Coronary artery (tissue), 2 donors: Measurements from ENCODE around the gene METRN.

Source experiments
- DNase-seq: peaks from one replicate; pipeline ENCODE4 v3.0.0-alpha.2; 2017; ENCODE audit warnings: low spot score
- H3K27ac ChIP-seq, 2 donors: fragments of 200-600 bp; sonication (generic); one replicate each; pipeline ENCODE4 v1.5.1; 2016 to 2019
- H3K4me3 ChIP-seq: fragments of 200-600 bp; sonication (generic); 2 replicates; pipeline ENCODE4 v1.5.1; 2016; ENCODE audit warnings: mild to moderate bottlenecking, moderate library complexity
- CTCF ChIP-seq: fragments of 200-600 bp; sonication (generic); IDR thresholded peaks from one replicate; pipeline ENCODE4 v1.5.1; 2019; ENCODE audit warnings: antibody characterized with exemption

The METRN gene

GRCh38 chr16:724188-725040 lies 9.5 kb downstream of the METRN start:
- DNase-seq: no peak
- Histone ChIP-seq H3K4me3 (no peak overlapping the region), H3K27ac (no peak overlapping the region)
- no peak for TF ChIP-seq CTCF

- TF ChIP-seq CTCF: no peak
- no peak for DNase-seq
- H3K27ac ChIP-seq: no peak overlapping the region
- H3K4me3 ChIP-seq: no peak overlapping the region
Observed at GRCh38 chr16:725041-725376, 10.1 kb downstream of the METRN start.

- Histone ChIP-seq H3K4me3 (no peak overlapping the region), H3K27ac (no peak overlapping the region)
- no peak for DNase-seq
- TF ChIP-seq CTCF: no peak
Observed at GRCh38 chr16:725463-726187, 10.7 kb downstream of the METRN start.

- TF ChIP-seq CTCF: no peak
- no peak overlapping the region for H3K27ac ChIP-seq
- DNase-seq: no peak
- H3K4me3 ChIP-seq: peak overlapping the region; percentile 72
Observed at GRCh38 chr16:726188-726437, 11.2 kb downstream of the METRN start.

GRCh38 chr16:726438-727290 lies 11.7 kb downstream of the METRN start, which contains the start of the genes CCDC78 and HAGHL:
Gene CCDC78 (minus strand): TSS chr16:726443. CDS start chr16:726367, 76 bp downstream.
Gene HAGHL (plus strand): TSS chr16:727106. CDS start chr16:727510, 404 bp downstream.
- Histone ChIP-seq H3K4me3 (peak within 1 kb of the TSS; percentile 72), H3K27ac (peak within 1 kb of the TSS in 1 of 2 donors; percentile 44)
- TF ChIP-seq CTCF: no peak
- DNase-seq: no peak

- DNase-seq: no peak
- peak overlapping the region; percentile 72 for H3K4me3 ChIP-seq
- TF ChIP-seq CTCF: no peak
- H3K27ac ChIP-seq: peak overlapping the region in 1 of 2 donors; percentile 44
Observed at GRCh38 chr16:727291-727977, 12.5 kb downstream of the METRN start.
